Activated CD4-positive, alpha-beta T cell treated with anti-CD3 and anti-CD28 coated beads for 36 hours (primary cell): Measurements from ENCODE around the gene HNRNPM. TPM values are rescaled to one million over a fixed set of nuclear protein-coding genes. Genes with fewer than 3 reads are reported as not detected.
A peak's percentile ranks its signal among the peaks of the same experiment; 100 is the strongest.
"Not testable (repeated sequence)": the region's sequence is repeated elsewhere in the genome, so short reads cannot be mapped to it uniquely, and the experiment has no call there.

Experiments
- ATAC-seq: fragments of 200-7000 bp; cut with Tn5 transposase; one replicate; pipeline ENCODE4 v1.10.0; 2021; ENCODE audit warnings: mild to moderate bottlenecking, moderate library complexity
- CTCF ChIA-PET: fragments of 350-600 bp; sonication (Branson Sonifier 250); formaldehyde crosslinking; loops from one replicate; lab custom pipeline; 2021; ENCODE audit warnings: antibody characterized with exemption; lab: Charles Lee
- POLR2A ChIA-PET: fragments of 350-600 bp; sonication (Branson Sonifier 250); formaldehyde crosslinking; loops from one replicate; lab custom pipeline; 2021; ENCODE audit warnings: antibody characterized with exemption, inconsistent platforms; lab: Charles Lee
- DNase-seq: peaks from one replicate; pipeline ENCODE4 v3.0.0-alpha.2; 2020
- H3K27ac Mint-ChIP-seq: one replicate; pipeline ENCODE4 v1.8.0; 2021; ENCODE audit warnings: mixed read lengths
- H3K27me3 Mint-ChIP-seq: one replicate; pipeline ENCODE4 v1.8.0; 2021; ENCODE audit warnings: mixed read lengths
- H3K36me3 Mint-ChIP-seq: one replicate; pipeline ENCODE4 v1.8.0; 2021; ENCODE audit warnings: low read depth, mixed read lengths
- H3K4me1 Mint-ChIP-seq: one replicate; pipeline ENCODE4 v1.8.0; 2021; ENCODE audit warnings: mixed read lengths
- H3K4me3 Mint-ChIP-seq: one replicate; pipeline ENCODE4 v1.8.0; 2021; ENCODE audit warnings: mild to moderate bottlenecking, moderate library complexity, mixed read lengths
- H3K9me3 Mint-ChIP-seq: one replicate; pipeline ENCODE4 v1.8.0; 2021; ENCODE audit warnings: low read depth, mixed read lengths
- intact Hi-C, 2 experiments: fragments of 100-400 bp; cut with DNase I in 1 of 2; cut with micrococcal nuclease in 1 of 2; formaldehyde crosslinking; loops; one replicate each; pipeline versions ENCODE4 v1.14.2 to v1.15.1; 2022 to 2024; cut with DNase I, micrococcal nuclease
- total RNA-seq, 2 experiments: library from RNA; stranded (reverse); gene quantifications; one replicate each; pipeline ENCODE4 v1.2.3, GENCODE V29; 2021

Gene HNRNPM
- total RNA-seq, 2 experiments from 2014 or later = 250 to 304 TPM

DNA sequence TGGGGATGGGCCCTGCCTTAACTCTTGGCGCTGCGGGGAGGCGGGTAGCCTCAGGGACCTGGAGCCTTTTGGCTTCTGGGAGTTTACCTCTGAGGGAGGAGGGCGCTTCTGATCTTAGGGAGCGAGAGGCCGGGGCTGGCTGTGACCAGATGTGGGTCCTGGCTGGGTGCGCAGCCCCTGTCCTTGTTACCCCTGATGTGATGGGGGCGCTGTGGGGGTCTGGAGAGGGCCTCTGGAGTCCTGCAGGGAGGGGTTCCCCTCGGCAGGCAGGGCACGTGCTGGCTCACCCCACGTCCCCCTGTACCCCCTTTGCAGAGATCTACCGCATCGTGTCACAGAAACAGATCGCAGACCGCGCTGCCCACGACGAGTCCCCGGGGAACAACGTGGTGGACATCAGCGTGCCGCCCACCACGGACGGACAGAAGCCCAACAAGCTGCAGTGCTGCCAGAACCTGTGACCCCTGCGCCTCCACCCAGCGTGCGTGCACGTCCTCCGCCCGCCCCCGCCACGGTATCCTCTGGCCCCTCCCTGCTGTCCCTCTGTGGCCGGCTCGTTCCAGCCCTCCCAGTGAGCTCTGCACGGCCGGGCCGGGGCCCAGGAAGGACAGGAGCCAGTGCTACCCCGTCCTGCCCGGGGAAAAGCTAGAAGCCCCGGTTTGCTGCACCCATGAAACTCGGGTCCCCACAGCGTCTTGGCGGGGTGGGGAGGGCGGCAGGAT is 41.5 kb upstream of the HNRNPM start:
- peaks cover 10% of the 10 kb centered on the region for H3K36me3 Mint-ChIP-seq

GRCh38 chr19:8403820-8404109 is 41.0 kb upstream of the HNRNPM start:
- H3K4me1 Mint-ChIP-seq = no peaks in the 10 kb centered on the region
- ATAC-seq (no peak), DNase-seq (no peak)
- CTCF ChIA-PET = no interaction called here
- H3K4me3 Mint-ChIP-seq = no peak overlapping the region
- POLR2A ChIA-PET = no interaction called here
- no peaks in the 10 kb centered on the region for H3K9me3 Mint-ChIP-seq
- H3K27ac Mint-ChIP-seq = no peak overlapping the region
- intact Hi-C loops = no loop called here
- H3K36me3 Mint-ChIP-seq = peaks cover 10% of the 10 kb centered on the region
- H3K27me3 Mint-ChIP-seq = no peaks in the 10 kb centered on the region

More for the DNA sequence above, 41.5 kb upstream of the HNRNPM start:
- no peaks in the 10 kb centered on the region for H3K9me3 Mint-ChIP-seq
- no peak overlapping the region for H3K4me3 Mint-ChIP-seq
- DNase-seq = no peak
- no peak overlapping the region for H3K27ac Mint-ChIP-seq
- ChIA-PET CTCF (no interaction called here), POLR2A (no interaction called here)
- intact Hi-C loops = no loop called here
- H3K27me3 Mint-ChIP-seq = no peaks in the 10 kb centered on the region
- no peak for ATAC-seq
- H3K4me1 Mint-ChIP-seq = no peaks in the 10 kb centered on the region

DNA sequence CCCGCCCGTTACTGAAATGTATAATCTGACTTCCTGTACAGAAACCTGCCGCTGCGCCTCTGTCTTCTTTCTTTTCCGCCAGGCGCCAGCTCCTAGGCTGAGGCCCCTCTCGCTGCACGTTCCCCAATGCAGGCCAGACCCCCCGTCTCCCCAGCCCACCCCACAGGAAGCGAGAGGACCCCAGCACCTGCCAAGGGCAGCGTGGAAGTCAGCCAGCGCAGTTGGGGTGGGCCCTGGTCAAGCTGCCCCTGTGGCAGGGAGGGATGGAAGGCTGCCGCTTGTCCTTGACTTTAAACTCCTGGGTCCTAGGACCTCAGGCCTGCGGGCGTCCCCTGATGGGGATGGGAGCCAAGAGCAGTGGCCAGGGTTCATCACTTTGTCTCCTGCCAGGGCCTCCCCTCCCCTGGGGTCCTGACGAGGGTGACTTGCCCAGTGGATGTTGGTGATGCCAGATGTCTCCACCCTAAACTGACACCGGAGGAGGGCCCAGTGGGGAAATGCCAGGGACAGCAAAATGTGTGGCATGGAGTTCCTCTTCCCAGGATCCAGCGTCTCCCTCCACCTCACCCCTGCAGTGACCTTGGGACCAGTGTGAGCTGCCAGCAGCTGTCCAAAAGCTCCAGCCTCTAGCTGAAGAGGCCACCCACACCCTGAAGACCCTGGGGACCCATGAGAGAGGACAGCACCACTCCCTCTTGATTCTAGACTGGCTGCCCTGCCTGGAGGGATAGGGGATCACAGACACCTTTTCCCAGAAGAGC is 40.2 kb upstream of the HNRNPM start:
- intact Hi-C loops = no loop called here
- Mint-ChIP-seq H3K9me3 (no peaks in the 10 kb centered on the region), H3K4me3 (no peak overlapping the region), H3K36me3 (peaks cover 10% of the 10 kb centered on the region), H3K27ac (no peak overlapping the region), H3K4me1 (no peaks in the 10 kb centered on the region), H3K27me3 (no peaks in the 10 kb centered on the region)
- CTCF ChIA-PET = interaction anchor here (2.3 kb wide), 1 partner anchor 51 kb away, joined by 14 read pairs; no protein-coding TSS in a partner anchor
- POLR2A ChIA-PET = interaction anchor here (0.6 kb wide), 1 partner anchor 17 kb away, joined by 4 read pairs; no protein-coding TSS in a partner anchor
- DNase-seq = no peak
- no peak for ATAC-seq

GRCh38 chr19:8410718-8411117 is 34.1 kb upstream of the HNRNPM start:
- not testable (repeated sequence) for H3K27me3 Mint-ChIP-seq, ATAC-seq, H3K4me3 Mint-ChIP-seq, H3K36me3 Mint-ChIP-seq, H3K9me3 Mint-ChIP-seq, H3K27ac Mint-ChIP-seq, H3K4me1 Mint-ChIP-seq
- intact Hi-C loops = loop anchor here in 1 of 2 experiments (5.0 kb wide), 3 partner anchors 37 to 167 kb away; partner anchors contain the start of genes MYO1F and ZNF414
- ChIA-PET POLR2A (interaction anchor here (0.6 to 0.7 kb wide), 2 partner anchors 76 to 1926 kb away, joined by 5 to 8 read pairs; no protein-coding TSS in a partner anchor), CTCF (interaction anchor here (0.7 to 1.7 kb wide), 2 partner anchors 168 to 169 kb away, joined by 3 to 7 read pairs; no protein-coding TSS in a partner anchor)
- DNase-seq = peak; percentile 20

GRCh38 chr19:8412783-8413628 is 31.8 kb upstream of the HNRNPM start, which contains the start of gene MARCHF2:
TSS of gene MARCHF2 (plus strand) at chr19:8413305. CDS start at chr19:8421841, 8,536 bp downstream.
- Mint-ChIP-seq H3K4me1 (peaks cover 5% of the 10 kb centered on the region), H3K9me3 (no peaks in the 10 kb centered on the region), H3K27me3 (no peaks in the 10 kb centered on the region), H3K36me3 (no peaks in the 10 kb centered on the region), H3K4me3 (peak within 1 kb of the TSS; percentile 50), H3K27ac (no peak within 1 kb of the TSS)
- ChIA-PET CTCF (interaction anchor here (0.5 to 2.8 kb wide), 13 partner anchors 9 to 469 kb away, joined by 3 to 18 read pairs (median 5); partner anchors contain the start of gene RAB11B), POLR2A (interaction anchor here (0.6 to 1.0 kb wide), 5 partner anchors 12 to 100 kb away, joined by 3 to 6 read pairs (median 3); partner anchors contain the start of genes HNRNPM and RAB11B)
- ATAC-seq = peak; percentile 100
- peak; percentile 97 for DNase-seq
- intact Hi-C loops = loop anchor here (1.0 to 5.0 kb wide), 15 partner anchors 23 to 544 kb away; partner anchors contain the start of genes RAB11B (in 2 of the 2), HNRNPM (in 1 of the 2), MBD3L1 (in 1 of the 2) and MYO1F (in 1 of the 2)

DNA sequence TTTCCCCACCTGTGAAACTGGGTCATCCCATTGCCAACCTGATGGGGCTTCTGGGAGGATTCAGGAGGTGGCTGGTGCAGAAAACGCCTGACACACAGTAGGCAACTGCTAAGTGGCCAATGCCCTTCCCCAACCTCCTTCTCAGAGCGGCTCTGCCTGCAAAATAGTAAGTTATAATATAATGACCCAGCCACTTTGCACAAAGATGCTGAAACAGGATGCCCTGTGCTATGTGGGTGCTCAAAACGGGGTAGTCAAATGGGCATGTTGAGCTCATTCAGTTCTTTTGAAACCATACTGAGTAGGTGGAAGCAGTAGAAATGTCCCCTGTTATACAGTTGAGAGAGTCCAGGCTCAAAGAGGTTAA is 31.2 kb upstream of the HNRNPM start:
- POLR2A ChIA-PET = interaction anchor here (0.6 to 1.2 kb wide), 4 partner anchors 12 to 100 kb away, joined by 3 to 6 read pairs (median 4); partner anchors contain the start of gene HNRNPM
- Mint-ChIP-seq H3K27me3 (no peaks in the 10 kb centered on the region), H3K9me3 (no peaks in the 10 kb centered on the region), H3K27ac (no peak overlapping the region), H3K4me1 (peaks cover 5% of the 10 kb centered on the region), H3K4me3 (peak overlapping the region; percentile 50), H3K36me3 (no peaks in the 10 kb centered on the region)
- CTCF ChIA-PET = interaction anchor here (0.9 to 2.8 kb wide), 14 partner anchors 8 to 469 kb away, joined by 3 to 18 read pairs (median 6); partner anchors contain the start of genes HNRNPM and RAB11B
- intact Hi-C loops = loop anchor here (1.0 to 5.0 kb wide), 15 partner anchors 23 to 544 kb away; partner anchors contain the start of genes RAB11B (in 2 of the 2), HNRNPM (in 1 of the 2), MBD3L1 (in 1 of the 2) and MYO1F (in 1 of the 2)
- DNase-seq (no peak), ATAC-seq (no peak)

DNA sequence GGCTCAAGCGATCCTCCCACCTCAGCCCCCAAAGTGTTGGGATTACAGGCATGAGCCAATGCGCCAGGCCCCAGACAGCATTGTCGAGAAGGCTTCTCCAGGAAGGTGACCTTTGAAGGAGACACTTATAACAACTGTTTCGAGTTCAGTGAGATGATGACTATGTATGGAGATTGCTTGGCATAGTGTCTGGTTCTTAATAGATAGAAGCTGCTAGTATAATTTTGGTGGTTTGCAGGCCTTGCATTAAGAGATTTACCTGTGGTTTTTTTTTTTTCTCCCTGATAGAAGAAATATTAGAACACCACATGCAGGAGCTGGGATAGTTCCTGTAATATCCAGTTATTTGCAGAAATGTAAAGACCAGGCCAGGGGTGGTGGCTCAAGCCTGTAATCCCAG is 28.0 kb upstream of the HNRNPM start:
- POLR2A ChIA-PET = no interaction called here
- Mint-ChIP-seq H3K27ac (no peak overlapping the region), H3K4me3 (no peak overlapping the region), H3K4me1 (peaks cover 5% of the 10 kb centered on the region), H3K9me3 (no peaks in the 10 kb centered on the region), H3K36me3 (peaks cover under 1% of the 10 kb centered on the region), H3K27me3 (no peaks in the 10 kb centered on the region)
- no peak for DNase-seq
- ATAC-seq = no peak
- intact Hi-C loops = no loop called here
- CTCF ChIA-PET = no interaction called here

DNA sequence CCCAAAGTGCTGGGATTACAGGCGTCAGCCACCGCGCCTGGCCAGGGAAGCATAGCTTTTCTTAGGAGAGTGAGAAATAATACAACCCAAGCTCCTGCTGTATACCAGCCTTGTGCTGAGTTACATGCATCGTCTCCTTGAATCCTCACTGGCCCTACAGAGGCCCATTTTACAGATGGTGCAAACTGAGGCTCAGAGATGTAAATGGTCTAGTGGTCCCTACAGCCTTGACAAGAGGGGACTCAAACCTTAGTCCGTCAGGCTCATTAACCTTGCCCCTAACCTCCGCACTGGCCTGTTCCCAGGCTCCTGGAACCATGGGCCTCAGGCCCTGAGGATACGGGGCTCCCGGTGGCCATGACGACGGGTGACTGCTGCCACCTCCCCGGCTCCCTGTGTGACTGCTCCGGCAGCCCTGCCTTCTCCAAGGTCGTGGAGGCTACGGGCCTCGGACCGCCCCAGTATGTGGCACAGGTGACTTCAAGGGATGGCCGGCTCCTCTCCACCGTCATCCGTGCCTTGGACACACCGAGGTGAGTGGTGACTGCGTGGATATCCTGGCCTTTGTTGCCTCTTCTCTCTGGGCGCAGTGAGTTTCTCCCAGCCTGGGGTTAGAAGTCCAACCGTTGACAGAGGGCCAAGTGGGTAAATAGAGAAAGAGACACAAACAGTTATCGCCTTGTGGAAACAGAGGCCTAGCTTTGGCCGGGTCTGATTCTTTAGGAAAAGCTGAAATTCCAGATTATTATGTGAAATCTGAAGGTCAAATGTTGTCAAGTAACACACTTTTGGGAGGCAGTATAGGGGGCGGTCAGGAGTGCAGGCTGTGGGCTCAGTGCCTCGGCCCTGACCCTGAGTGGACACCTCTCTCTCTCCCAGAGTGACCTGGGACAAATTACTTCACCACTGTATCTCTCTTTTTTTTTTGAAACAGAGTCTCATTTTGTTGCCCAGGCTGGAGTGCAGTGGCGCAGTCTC is 23.0 kb upstream of the HNRNPM start:
- intact Hi-C loops = no loop called here
- Mint-ChIP-seq H3K36me3 (peaks cover 3% of the 10 kb centered on the region), H3K9me3 (no peaks in the 10 kb centered on the region), H3K27ac (no peak overlapping the region), H3K4me3 (no peak overlapping the region), H3K27me3 (no peaks in the 10 kb centered on the region), H3K4me1 (no peaks in the 10 kb centered on the region)
- CTCF ChIA-PET = interaction anchor here (0.7 to 1.4 kb wide), 2 partner anchors 9 to 216 kb away, joined by 3 to 4 read pairs; partner anchors contain the start of gene MARCHF2
- no peak for DNase-seq
- POLR2A ChIA-PET = no interaction called here
- no peak for ATAC-seq

GRCh38 chr19:8423817-8424223 is 21.0 kb upstream of the HNRNPM start:
- ChIA-PET CTCF (interaction anchor here (0.5 to 1.3 kb wide), 5 partner anchors 9 to 1397 kb away, joined by 3 to 4 read pairs (median 3); partner anchors contain the start of gene MARCHF2), POLR2A (no interaction called here)
- Mint-ChIP-seq H3K27ac (no peak overlapping the region), H3K9me3 (no peaks in the 10 kb centered on the region), H3K4me1 (no peaks in the 10 kb centered on the region), H3K27me3 (no peaks in the 10 kb centered on the region), H3K36me3 (peaks cover 3% of the 10 kb centered on the region), H3K4me3 (no peak overlapping the region)
- DNase-seq = no peak
- intact Hi-C loops = no loop called here
- no peak for ATAC-seq

DNA sequence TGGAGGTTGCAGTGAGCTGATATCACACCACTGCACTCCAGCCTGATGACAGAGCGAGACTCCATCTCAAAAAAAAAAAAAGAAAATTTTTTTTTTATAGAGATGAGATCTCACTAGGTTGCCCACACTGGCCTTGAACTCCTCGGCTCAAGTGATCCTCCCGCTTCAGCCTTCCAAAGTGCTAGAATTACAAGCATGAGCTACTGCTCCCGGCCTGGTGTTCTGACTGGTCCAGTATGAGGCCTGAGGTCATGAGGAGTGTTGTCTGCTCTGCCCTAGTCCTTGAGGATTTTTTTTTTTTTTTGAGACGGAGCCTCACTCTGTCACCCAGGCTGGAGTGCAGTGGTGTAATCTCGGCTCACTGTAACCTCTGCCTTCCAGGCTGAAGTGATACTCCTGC is 19.4 kb upstream of the HNRNPM start:
- H3K27ac Mint-ChIP-seq, H3K36me3 Mint-ChIP-seq, ATAC-seq, DNase-seq, H3K4me1 Mint-ChIP-seq, CTCF ChIA-PET, H3K27me3 Mint-ChIP-seq, H3K9me3 Mint-ChIP-seq, H3K4me3 Mint-ChIP-seq, intact Hi-C loops: not testable (repeated sequence)
- POLR2A ChIA-PET = interaction anchor here (0.6 kb wide), 2 partner anchors 12 to 24 kb away, joined by 4 to 6 read pairs; partner anchors contain the start of gene MARCHF2
